Keratinocyte (primary cell): ENCODE measurements around the gene TACC2. TPM values are rescaled to one million over a fixed set of nuclear protein-coding genes. Genes with fewer than 3 reads are reported as not detected.

Experiments used
- DNase-seq: peaks from one replicate; pipeline ENCODE4 v3.0.0-alpha.2; 2011; ENCODE audit warnings: low read depth, missing footprints, low spot score
- FAIRE-seq: peaks from 2 replicates; lab custom pipeline; 2011; peaks lifted over from hg19 to GRCh38; lab: Jason Lieb, UNC
- H2AFZ ChIP-seq: 2 replicates; pipeline ENCODE4 v1.6.0; 2012; ENCODE audit warnings: low read length, control low read depth, inconsistent platforms; ENCODE audit not compliant: control insufficient read depth
- H3K27ac ChIP-seq: 2 replicates; pipeline ENCODE4 v1.5.1; 2011; ENCODE audit warnings: low read length; ENCODE audit not compliant: control insufficient read depth, insufficient read depth
- H3K27me3 ChIP-seq: 3 replicates; pipeline ENCODE4 v1.6.0; 2011; ENCODE audit warnings: low read length; ENCODE audit not compliant: control insufficient read depth, insufficient read depth; ENCODE audit errors: extremely low read depth
- H3K36me3 ChIP-seq, 2 experiments: 2 replicates in 1 of 2; 3 replicates in 1 of 2; pipeline ENCODE4 v1.5.1; 2011; ENCODE audit warnings: low read length in 2 of 2, mild to moderate bottlenecking in 1 of 2; ENCODE audit not compliant: control insufficient read depth in 2 of 2, insufficient read depth in 2 of 2; ENCODE audit errors: extremely low read depth in 1 of 2
- H3K4me1 ChIP-seq: 3 replicates; pipeline ENCODE4 v1.5.1; 2011; ENCODE audit warnings: low read length; ENCODE audit not compliant: control insufficient read depth, insufficient read depth; ENCODE audit errors: extremely low read depth
- H3K4me2 ChIP-seq: 3 replicates; pipeline ENCODE4 v1.6.0; 2011; ENCODE audit warnings: low read depth, low read length; ENCODE audit not compliant: control insufficient read depth, insufficient read depth; ENCODE audit errors: extremely low read depth
- H3K4me3 ChIP-seq, 3 experiments: fragments of 200-600 bp in 1 of 3; sonication (generic) in 1 of 3; 2 replicates in 2 of 3; 3 replicates in 1 of 3; pipeline ENCODE4 v1.5.1; 2011 to 2016; ENCODE audit warnings: low read length in 3 of 3, mild to moderate bottlenecking in 3 of 3, control low read depth in 2 of 3, inconsistent platforms in 1 of 3, low read depth in 1 of 3, mixed read lengths in 1 of 3, mixed run types in 1 of 3, moderate library complexity in 1 of 3; ENCODE audit not compliant: control insufficient read depth in 2 of 3, insufficient read depth in 2 of 3; ENCODE audit errors: extremely low read depth in 1 of 3
- H3K79me2 ChIP-seq: 2 replicates; pipeline ENCODE4 v1.6.0; 2012; ENCODE audit warnings: low read length; ENCODE audit not compliant: control insufficient read depth, insufficient read depth
- H3K9ac ChIP-seq: 3 replicates; pipeline ENCODE4 v1.6.0; 2011; ENCODE audit warnings: low read length; ENCODE audit not compliant: control insufficient read depth, insufficient read depth; ENCODE audit errors: extremely low read depth
- H3K9me1 ChIP-seq: 3 replicates; pipeline ENCODE4 v1.6.0; 2011; ENCODE audit warnings: low read length; ENCODE audit not compliant: control insufficient read depth, insufficient read depth; ENCODE audit errors: extremely low read depth
- H3K9me3 ChIP-seq: 2 replicates; pipeline ENCODE4 v1.5.1; 2012; ENCODE audit warnings: low read depth, low read length; ENCODE audit not compliant: control insufficient read depth
- H4K20me1 ChIP-seq: 3 replicates; pipeline ENCODE4 v1.6.0; 2011; ENCODE audit warnings: low read length; ENCODE audit not compliant: control insufficient read depth, insufficient read depth; ENCODE audit errors: extremely low read depth
- EZH2 ChIP-seq: IDR thresholded peaks from one replicate; pipeline ENCODE4 v1.6.1; 2012; ENCODE audit warnings: inconsistent platforms, mild to moderate bottlenecking, low read length, moderate library complexity
- dilution Hi-C: fragments of 300-500 bp; cut with MboI; formaldehyde crosslinking; loops from one replicate; pipeline ENCODE4 v1.7.0; 2020; ENCODE audit warnings: low sequenced_read_pairs; ENCODE audit not compliant: extremely low pct_ligation_motif_present
- polyA plus RNA-seq, 5 experiments: library from polyadenylated mRNA; depleted of rRNA in 3 of 5; stranded (reverse) in 3 of 5; stranded (forward) in 1 of 5; unstranded in 1 of 5; fragments of >200 nt; gene quantifications; 1 replicate in 1 of 5; 2 replicates in 3 of 5; 3 replicates in 1 of 5; pipeline versions ENCODE4 v1.2.1 to v1.2.3, GENCODE V29; 2011 to 2012; ENCODE audit warnings: missing spikeins in 2 of 5, low read depth in 1 of 5, low replicate concordance in 1 of 5
- TF ChIP-seq, protein P1 (sequence below), 3 experiments: IDR thresholded peaks in 1 of 3; conservative IDR thresholded peaks in 1 of 3; optimal IDR thresholded peaks in 1 of 3; 2 replicates in 2 of 3; 3 replicates in 1 of 3; pipeline versions ENCODE3 to v1.5.1; 2011; ENCODE audit warnings: low read length in 3 of 3, mild to moderate bottlenecking in 3 of 3, moderate library complexity in 2 of 3, control low read depth in 1 of 3, inconsistent platforms in 1 of 3; ENCODE audit not compliant: insufficient read depth in 2 of 3; ENCODE audit errors: extremely low read depth in 1 of 3

Gene TACC2
- polyA plus RNA-seq, 1 donor (not counting 4 experiments of a cell fraction or from before 2014, with no cell fraction given): 12.8 TPM

DNA sequence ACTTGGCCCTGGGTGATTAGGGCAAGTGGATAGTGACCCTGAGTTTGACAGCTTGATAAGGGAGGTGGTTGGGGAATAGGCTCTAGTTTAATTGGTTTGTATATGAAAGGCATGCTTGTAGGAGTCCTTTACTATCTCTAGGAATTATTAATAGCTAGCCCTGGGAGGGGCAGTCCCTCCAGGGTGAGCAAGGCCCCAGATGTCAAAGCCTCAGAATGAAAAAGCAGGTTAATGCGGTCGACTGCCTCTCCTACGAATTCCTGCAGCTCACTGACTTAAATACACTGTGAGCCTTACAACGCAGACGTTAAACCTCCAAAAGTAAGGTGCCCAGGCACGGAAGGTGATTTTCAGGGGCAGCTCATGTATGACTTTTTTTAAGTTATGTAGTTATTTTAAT lies 276.9 kb downstream of the TACC2 start:
- Histone ChIP-seq H3K36me3 (no peaks in the 10 kb centered on the region), H3K4me1 (peaks cover 7% of the 10 kb centered on the region), H3K79me2 (no peaks in the 10 kb centered on the region), H3K27me3 (no peaks in the 10 kb centered on the region), H3K9me3 (no peaks in the 10 kb centered on the region), H3K4me2 (no peak overlapping the region), H2AFZ (no peak overlapping the region), H3K9me1 (no peaks in the 10 kb centered on the region), H4K20me1 (no peaks in the 10 kb centered on the region), H3K27ac (no peak overlapping the region), H3K4me3 (no peak overlapping the region), H3K9ac (no peak overlapping the region)
- FAIRE-seq (no peak), DNase-seq (no peak)
- dilution Hi-C loops: no loop called here
- TF ChIP-seq, protein P1, sequence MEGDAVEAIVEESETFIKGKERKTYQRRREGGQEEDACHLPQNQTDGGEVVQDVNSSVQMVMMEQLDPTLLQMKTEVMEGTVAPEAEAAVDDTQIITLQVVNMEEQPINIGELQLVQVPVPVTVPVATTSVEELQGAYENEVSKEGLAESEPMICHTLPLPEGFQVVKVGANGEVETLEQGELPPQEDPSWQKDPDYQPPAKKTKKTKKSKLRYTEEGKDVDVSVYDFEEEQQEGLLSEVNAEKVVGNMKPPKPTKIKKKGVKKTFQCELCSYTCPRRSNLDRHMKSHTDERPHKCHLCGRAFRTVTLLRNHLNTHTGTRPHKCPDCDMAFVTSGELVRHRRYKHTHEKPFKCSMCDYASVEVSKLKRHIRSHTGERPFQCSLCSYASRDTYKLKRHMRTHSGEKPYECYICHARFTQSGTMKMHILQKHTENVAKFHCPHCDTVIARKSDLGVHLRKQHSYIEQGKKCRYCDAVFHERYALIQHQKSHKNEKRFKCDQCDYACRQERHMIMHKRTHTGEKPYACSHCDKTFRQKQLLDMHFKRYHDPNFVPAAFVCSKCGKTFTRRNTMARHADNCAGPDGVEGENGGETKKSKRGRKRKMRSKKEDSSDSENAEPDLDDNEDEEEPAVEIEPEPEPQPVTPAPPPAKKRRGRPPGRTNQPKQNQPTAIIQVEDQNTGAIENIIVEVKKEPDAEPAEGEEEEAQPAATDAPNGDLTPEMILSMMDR (optimal IDR thresholded peaks at IDR 0.05 in 1 of 3, IDR thresholded peaks at IDR 0.05 in 1 of 3, conservative IDR thresholded peaks at IDR 0.05 in 1 of 3; ENCODE audit: extremely low read depth in 1 of 3, insufficient read depth in 2 of 3, low read length in 3 of 3): no peak
- no peak for TF ChIP-seq EZH2

DNA sequence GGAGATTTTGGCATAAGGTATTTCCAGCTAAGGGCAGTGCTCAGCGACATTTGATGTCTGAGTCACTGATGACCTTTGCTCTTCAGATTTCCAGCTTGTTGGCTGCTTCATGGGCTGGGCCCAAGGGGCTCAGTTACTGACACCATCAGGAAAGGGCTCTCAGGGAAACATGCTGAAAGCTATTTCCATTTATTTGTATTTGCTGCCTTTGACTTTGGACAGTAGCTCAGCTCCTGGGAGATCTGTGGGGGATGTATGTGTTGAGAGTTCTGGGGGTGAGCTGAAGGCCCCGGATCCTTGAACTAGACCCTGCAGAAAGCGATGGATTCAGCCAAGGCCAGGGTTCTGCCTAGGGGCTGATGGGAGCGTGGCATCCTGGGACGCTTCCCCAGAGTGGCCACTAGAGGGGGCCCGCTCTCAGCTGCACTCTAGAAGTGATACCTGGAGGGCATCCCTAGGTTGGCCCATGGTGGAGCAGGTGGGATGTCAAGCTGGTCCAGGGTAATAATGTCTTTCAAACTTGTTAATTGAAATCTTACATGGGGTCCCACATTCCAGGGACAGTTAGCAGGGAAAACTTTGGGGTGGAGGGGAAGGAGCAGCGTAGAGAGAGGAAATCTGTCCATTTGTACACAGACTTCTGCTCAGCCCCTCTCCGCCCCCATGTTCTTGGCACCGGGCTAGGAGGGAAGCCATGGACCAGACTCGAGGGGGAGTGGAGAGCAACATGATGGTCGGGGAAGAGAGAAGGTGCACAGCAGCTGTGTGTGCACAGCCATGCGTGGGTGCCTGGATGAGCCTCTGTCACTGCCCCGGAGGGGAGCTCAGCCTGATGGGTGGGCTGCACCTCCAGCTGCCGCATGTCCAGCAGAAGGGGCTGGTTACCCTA lies 279.1 kb downstream of the TACC2 start:
- Histone ChIP-seq H3K27ac (no peak overlapping the region), H3K4me3 (no peak overlapping the region), H3K27me3 (no peaks in the 10 kb centered on the region), H3K36me3 (no peaks in the 10 kb centered on the region), H3K4me1 (peaks cover 7% of the 10 kb centered on the region), H3K9me3 (no peaks in the 10 kb centered on the region), H4K20me1 (no peaks in the 10 kb centered on the region), H2AFZ (no peak overlapping the region), H3K9ac (no peak overlapping the region), H3K9me1 (no peaks in the 10 kb centered on the region), H3K79me2 (no peaks in the 10 kb centered on the region), H3K4me2 (no peak overlapping the region)
- TF ChIP-seq, protein P1 (optimal IDR thresholded peaks at IDR 0.05 in 1 of 3, IDR thresholded peaks at IDR 0.05 in 1 of 3, conservative IDR thresholded peaks at IDR 0.05 in 1 of 3; ENCODE audit: extremely low read depth in 1 of 3, insufficient read depth in 2 of 3, low read length in 3 of 3): peak; percentile 92 to 98 (median 94)
- no peak for TF ChIP-seq EZH2
- DNase-seq: no peak
- FAIRE-seq: peak; percentile 56
- dilution Hi-C loops: no loop called here
